ENCODE measurements around the gene TRUB2. TPM values are rescaled to one million over a fixed set of nuclear protein-coding genes. Genes with fewer than 3 reads are reported as not detected.

Gene TRUB2
- total RNA-seq, 1 donor from 2014 or later, result 29.2 TPM

GRCh38 chr9:128314697-128315096 is 7.5 kb downstream of the TRUB2 start:
- H3K4me1 Mint-ChIP-seq (ENCODE audit: low read depth), result no peaks in the 10 kb centered on the region
- peaks cover 8% of the 10 kb centered on the region for H3K36me3 Mint-ChIP-seq (ENCODE audit: insufficient read depth)
- no peak for DNase-seq (ENCODE audit: low spot score, unreplicated experiment)
- TF ChIP-seq CTCF (IDR thresholded peaks at IDR 0.05; ENCODE audit: unreplicated experiment), result no peak
- no peaks in the 10 kb centered on the region for H3K27me3 Mint-ChIP-seq
- H3K27ac Mint-ChIP-seq, result no peak overlapping the region
- no peaks in the 10 kb centered on the region for H3K9me3 Mint-ChIP-seq (ENCODE audit: low read depth)
- H3K4me3 Mint-ChIP-seq (ENCODE audit: low read depth), result no peak overlapping the region

- Mint-ChIP-seq H3K27me3 (no peaks in the 10 kb centered on the region), H3K4me1 (ENCODE audit: low read depth) (no peaks in the 10 kb centered on the region), H3K27ac (no peak overlapping the region), H3K4me3 (ENCODE audit: low read depth) (no peak overlapping the region), H3K36me3 (ENCODE audit: insufficient read depth) (peaks cover 9% of the 10 kb centered on the region), H3K9me3 (ENCODE audit: low read depth) (no peaks in the 10 kb centered on the region)
- TF ChIP-seq CTCF (IDR thresholded peaks at IDR 0.05; ENCODE audit: unreplicated experiment), result no peak
- no peak for DNase-seq (ENCODE audit: low spot score, unreplicated experiment)
Measured at GRCh38 chr9:128310461-128310860, 11.8 kb downstream of the TRUB2 start.

GRCh38 chr9:128309551-128309950 is 12.7 kb downstream of the TRUB2 start:
- no peak for DNase-seq (ENCODE audit: low spot score, unreplicated experiment)
- H3K9me3 Mint-ChIP-seq (ENCODE audit: low read depth), result no peaks in the 10 kb centered on the region
- peaks cover 6% of the 10 kb centered on the region for H3K36me3 Mint-ChIP-seq (ENCODE audit: insufficient read depth)
- TF ChIP-seq CTCF (IDR thresholded peaks at IDR 0.05; ENCODE audit: unreplicated experiment), result no peak
- no peaks in the 10 kb centered on the region for H3K27me3 Mint-ChIP-seq
- no peak overlapping the region for H3K4me3 Mint-ChIP-seq (ENCODE audit: low read depth)
- no peak overlapping the region for H3K27ac Mint-ChIP-seq
- no peaks in the 10 kb centered on the region for H3K4me1 Mint-ChIP-seq (ENCODE audit: low read depth)

- Mint-ChIP-seq H3K27me3 (no peaks in the 10 kb centered on the region), H3K4me1 (ENCODE audit: low read depth) (no peaks in the 10 kb centered on the region), H3K27ac (no peak overlapping the region), H3K4me3 (ENCODE audit: low read depth) (no peak overlapping the region), H3K36me3 (ENCODE audit: insufficient read depth) (peaks cover 2% of the 10 kb centered on the region), H3K9me3 (ENCODE audit: low read depth) (no peaks in the 10 kb centered on the region)
- DNase-seq (ENCODE audit: low spot score, unreplicated experiment), result no peak
- TF ChIP-seq CTCF (IDR thresholded peaks at IDR 0.05; ENCODE audit: unreplicated experiment), result no peak
Measured at GRCh38 chr9:128304971-128305288, 17.3 kb downstream of the TRUB2 start.

- no peak for DNase-seq (ENCODE audit: low spot score, unreplicated experiment)
- H3K27ac Mint-ChIP-seq, result no peak overlapping the region
- TF ChIP-seq CTCF (IDR thresholded peaks at IDR 0.05; ENCODE audit: unreplicated experiment), result no peak
- no peaks in the 10 kb centered on the region for H3K4me1 Mint-ChIP-seq (ENCODE audit: low read depth)
- peaks cover 2% of the 10 kb centered on the region for H3K36me3 Mint-ChIP-seq (ENCODE audit: insufficient read depth)
- H3K4me3 Mint-ChIP-seq (ENCODE audit: low read depth), result no peak overlapping the region
- H3K9me3 Mint-ChIP-seq (ENCODE audit: low read depth), result no peaks in the 10 kb centered on the region
- H3K27me3 Mint-ChIP-seq, result no peaks in the 10 kb centered on the region
Measured at GRCh38 chr9:128304136-128304970, 17.9 kb downstream of the TRUB2 start.

Data from progenitor cell of endocrine pancreas (in vitro differentiated cells).